WTC11 (cell line): ENCODE measurements around the gene CBX2. TPM values are rescaled to one million over a fixed set of nuclear protein-coding genes. Genes with fewer than 3 reads are reported as not detected.

Experiments
- ATAC-seq: fragments of 200-7000 bp; cut with Tn5 transposase; 2 replicates; pipeline ENCODE4 v1.10.0; 2021; ENCODE audit warnings: mild to moderate bottlenecking, moderate library complexity
- CTCF ChIA-PET: fragments of 300-600 bp; sonication (Branson Sonifier 250); formaldehyde crosslinking; loops from one replicate; lab custom pipeline; 2021; ENCODE audit warnings: antibody characterized with exemption; lab: Charles Lee
- POLR2A ChIA-PET: fragments of 350-600 bp; sonication (Branson Sonifier 250); formaldehyde crosslinking; loops from one replicate; lab custom pipeline; 2021; ENCODE audit warnings: antibody characterized with exemption; lab: Charles Lee
- DNase-seq: peaks from one replicate; pipeline ENCODE4 v3.0.0; 2021; ENCODE audit warnings: low spot score
- H3K27ac Mint-ChIP-seq: 2 replicates; pipeline ENCODE4 v1.8.0; 2021; ENCODE audit warnings: mixed read lengths
- H3K27me3 Mint-ChIP-seq: 2 replicates; pipeline ENCODE4 v1.8.0; 2021; ENCODE audit warnings: low read depth, mild to moderate bottlenecking, moderate library complexity, mixed read lengths
- H3K36me3 Mint-ChIP-seq: 2 replicates; pipeline ENCODE4 v1.8.0; 2021; ENCODE audit warnings: mixed read lengths
- H3K4me1 Mint-ChIP-seq: 2 replicates; pipeline ENCODE4 v1.8.0; 2022; ENCODE audit warnings: mixed read lengths
- H3K4me3 Mint-ChIP-seq: 2 replicates; pipeline ENCODE4 v1.8.0; 2021; ENCODE audit warnings: mild to moderate bottlenecking, moderate library complexity, mixed read lengths
- H3K9me3 Mint-ChIP-seq: 2 replicates; pipeline ENCODE4 v1.8.0; 2021; ENCODE audit warnings: mixed read lengths
- AFF4 ChIP-seq: sonication (generic); formaldehyde crosslinking; IDR thresholded peaks from 2 replicates; pipeline ENCODE4 v1.8.1; 2023; ENCODE audit warnings: mild to moderate bottlenecking, missing genetic modification reagents, borderline replicate concordance
- AR ChIP-seq: fragments of 250-450 bp; sonication (Bioruptor Pico); IDR thresholded peaks from 2 replicates; pipeline ENCODE4 v1.9.0; 2021; ENCODE audit warnings: mild to moderate bottlenecking
- ATF2 ChIP-seq: sonication (generic); formaldehyde crosslinking; IDR thresholded peaks from 2 replicates; pipeline ENCODE4 v1.8.1; 2022; ENCODE audit warnings: low read depth, missing genetic modification reagents, borderline replicate concordance
- CBFB ChIP-seq: sonication (generic); formaldehyde crosslinking; IDR thresholded peaks from 2 replicates; pipeline ENCODE4 v1.8.1; 2022; ENCODE audit warnings: mild to moderate bottlenecking, low read depth, missing genetic modification reagents
- E2F1 ChIP-seq: sonication (generic); formaldehyde crosslinking; IDR thresholded peaks from 2 replicates; pipeline ENCODE4 v1.8.0; 2022; ENCODE audit warnings: mild to moderate bottlenecking, missing genetic modification reagents
- FOXP4 ChIP-seq: sonication (generic); formaldehyde crosslinking; IDR thresholded peaks from 2 replicates; pipeline ENCODE4 v1.8.0; 2022; ENCODE audit warnings: mild to moderate bottlenecking, missing genetic modification reagents
- GTF2I ChIP-seq: fragments of 250-450 bp; sonication (Bioruptor Pico); conservative IDR thresholded peaks from 2 replicates; pipeline ENCODE4 v1.4.0; 2021; ENCODE audit warnings: mild to moderate bottlenecking
- MAX ChIP-seq: sonication (generic); formaldehyde crosslinking; IDR thresholded peaks from 2 replicates; pipeline ENCODE4 v1.8.0; 2022; ENCODE audit warnings: mild to moderate bottlenecking, missing genetic modification reagents
- NFE2L1 ChIP-seq: sonication (generic); formaldehyde crosslinking; IDR thresholded peaks from 2 replicates; pipeline ENCODE4 v1.8.1; 2023; ENCODE audit warnings: missing genetic modification reagents
- NFYB ChIP-seq: sonication (generic); formaldehyde crosslinking; conservative IDR thresholded peaks from 2 replicates; pipeline ENCODE4 v1.8.0; 2022; ENCODE audit warnings: low read depth, missing genetic modification reagents
- RELA ChIP-seq: sonication (generic); formaldehyde crosslinking; IDR thresholded peaks from 2 replicates; pipeline ENCODE4 v1.8.1; 2022; ENCODE audit warnings: missing genetic modification reagents, mild to moderate bottlenecking, borderline replicate concordance
- SOX15 ChIP-seq: fragments of 250-450 bp; sonication (Bioruptor Pico); IDR thresholded peaks from 2 replicates; pipeline ENCODE4 v1.9.0; 2021; ENCODE audit warnings: mild to moderate bottlenecking
- SP1 ChIP-seq: sonication (generic); formaldehyde crosslinking; conservative IDR thresholded peaks from 2 replicates; pipeline ENCODE4 v1.8.1; 2022; ENCODE audit warnings: missing genetic modification reagents
- ZNF138 ChIP-seq: sonication (generic); formaldehyde crosslinking; conservative IDR thresholded peaks from 2 replicates; pipeline ENCODE4 v1.8.1; 2022; ENCODE audit warnings: mild to moderate bottlenecking, moderate library complexity, missing genetic modification reagents
- ZNF263 ChIP-seq: sonication (generic); formaldehyde crosslinking; IDR thresholded peaks from 2 replicates; pipeline ENCODE4 v1.8.1; 2022; ENCODE audit warnings: low read depth, mild to moderate bottlenecking, moderate library complexity, missing genetic modification reagents
- ZNF416 ChIP-seq: fragments of 250-450 bp; sonication (Bioruptor Pico); IDR thresholded peaks from 2 replicates; pipeline ENCODE4 v1.9.0; 2021; ENCODE audit warnings: mild to moderate bottlenecking, inconsistent platforms
- total RNA-seq: library from RNA; stranded (reverse); gene quantifications from 3 replicates; pipeline ENCODE4 v1.2.3, GENCODE V29; 2021

The CBX2 gene
- total RNA-seq, 1 experiment from 2014 or later = 85.5 TPM

GRCh38 chr17:79814974-79815835, 37.3 kb downstream of the CBX2 start (continued):
- peak; percentile 53; the same call in 1 of the 2 replicates for TF ChIP-seq MAX (CRISPR knock-in tag)
- no peak for TF ChIP-seq ZNF416 (CRISPR knock-in tag)
- TF ChIP-seq FOXP4 (CRISPR knock-in tag) = peak; percentile 25; the same call in 1 of the 2 replicates
- 0 out of 2 replicates have a peak, but pooled peaks have one; percentile 4 for TF ChIP-seq RELA (CRISPR knock-in tag)
- no peak for TF ChIP-seq GTF2I (CRISPR knock-in tag)
- no peak for TF ChIP-seq NFE2L1 (CRISPR knock-in tag)

GRCh38 chr17:79815836-79816461, 38.0 kb downstream of the CBX2 start:
- ATAC-seq = no peak
- H3K4me1 Mint-ChIP-seq = peaks cover 20% of the 10 kb centered on the region
- peak overlapping the region; percentile 69 for H3K4me3 Mint-ChIP-seq
- POLR2A ChIA-PET = interaction anchor here (0.6 to 2.7 kb wide), 4 partner anchors 17 to 176 kb away, joined by 3 to 11 read pairs (median 3); no protein-coding TSS in a partner anchor
- H3K27ac Mint-ChIP-seq = no peak overlapping the region
- no peaks in the 10 kb centered on the region for H3K9me3 Mint-ChIP-seq
- no peak for DNase-seq
- H3K36me3 Mint-ChIP-seq = peaks cover 4% of the 10 kb centered on the region; the same call in 1 of the 2 replicates
- CTCF ChIA-PET = interaction anchor here (0.7 to 20.8 kb wide), 8 partner anchors 10 to 74 kb away, joined by 3 to 464 read pairs (median 4); partner anchors contain the start of genes CBX4 and CBX8
- peaks cover 94% of the 10 kb centered on the region for H3K27me3 Mint-ChIP-seq
- TF ChIP-seq NFYB (CRISPR knock-in tag) (no peak), SP1 (no peak), E2F1 (CRISPR knock-in tag) (no peak), ZNF263 (CRISPR knock-in tag) (peak; percentile 70; the same call in 1 of the 2 replicates), FOXP4 (CRISPR knock-in tag) (no peak), RELA (CRISPR knock-in tag) (0 out of 2 replicates have a peak, but pooled peaks have one; percentile 22), AR (CRISPR knock-in tag) (no peak), ZNF138 (CRISPR knock-in tag) (no peak), NFE2L1 (CRISPR knock-in tag) (no peak), CBFB (no peak), AFF4 (CRISPR knock-in tag) (no peak), ATF2 (no peak), SOX15 (CRISPR knock-in tag) (no peak)
